Kidney glomerular epithelial cell (primary cell): ENCODE data around the gene ZFAND3.
"Not testable (repeated sequence)": the region's sequence is repeated elsewhere in the genome, so short reads cannot be mapped to it uniquely, and the experiment has no call there.

Experiments
- DNase-seq: peaks from one replicate; lab custom pipeline; 2025; lab: John Stamatoyannopoulos, UW

Gene ZFAND3

DNA sequence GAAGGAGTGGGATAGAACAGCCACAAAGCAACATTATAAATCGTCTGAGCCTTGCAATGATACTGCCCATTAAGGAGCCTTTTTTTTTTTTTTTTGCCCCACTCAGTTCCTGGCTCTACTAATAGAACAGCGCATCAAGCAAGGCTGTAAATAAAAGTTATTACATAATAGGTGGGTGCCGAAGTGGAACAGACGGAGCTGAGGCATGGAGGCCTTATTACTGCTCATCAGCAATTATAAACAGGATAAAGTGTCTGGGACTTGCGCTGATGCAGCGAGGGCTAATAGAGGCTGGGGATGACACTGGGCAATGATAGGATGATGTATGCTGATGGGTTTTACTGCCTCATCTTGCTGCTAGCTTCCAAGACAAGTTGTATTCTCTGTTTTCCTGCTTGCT is 272.1 kb downstream of the ZFAND3 start:
- DNase-seq, result no peak

DNA sequence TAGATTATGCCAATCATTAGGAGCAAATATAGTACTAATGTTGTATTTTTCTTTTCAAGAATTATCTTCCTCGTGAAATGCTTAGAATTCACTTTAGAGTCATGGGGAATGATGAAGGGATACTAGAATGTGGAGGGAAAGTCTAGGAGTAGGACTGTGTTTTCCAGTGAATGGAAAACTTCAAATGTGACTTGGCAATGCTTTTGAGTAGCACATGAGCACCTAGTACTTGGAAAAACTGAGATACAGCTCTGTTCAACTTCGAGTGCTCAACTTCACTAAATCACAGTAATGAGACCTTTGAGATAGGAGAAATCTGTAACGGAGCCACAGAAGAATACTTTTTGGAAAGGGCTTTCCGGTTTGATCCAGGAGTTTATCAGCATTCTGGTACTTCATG is 272.9 kb downstream of the ZFAND3 start:
- no peak for DNase-seq

- DNase-seq, result no peak
Observed at GRCh38 chr6:38092964-38093363, 273.4 kb downstream of the ZFAND3 start.

GRCh38 chr6:38095054-38095453 is 275.5 kb downstream of the ZFAND3 start:
- DNase-seq, result no peak

GRCh38 chr6:38099221-38099620 is 279.7 kb downstream of the ZFAND3 start:
- DNase-seq, result no peak

DNA sequence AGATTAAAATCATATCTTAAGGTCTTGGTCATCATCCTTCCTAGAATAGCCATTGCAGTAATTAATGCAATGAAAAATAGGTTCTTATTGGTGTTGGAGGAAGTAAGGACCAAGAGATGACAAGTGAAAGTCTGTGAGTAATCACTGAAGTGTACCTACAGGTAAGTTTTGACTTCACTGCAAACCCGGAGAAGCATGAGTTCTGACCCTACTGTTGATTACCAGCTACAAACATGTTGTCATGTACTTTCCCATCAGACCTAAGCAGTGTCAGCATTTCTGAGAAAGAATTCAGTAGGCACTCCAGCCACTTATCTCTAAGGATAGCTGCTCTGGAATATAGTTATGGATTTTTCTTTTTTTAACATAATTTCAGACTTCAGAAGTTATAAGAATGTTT is 280.9 kb downstream of the ZFAND3 start:
- no peak for DNase-seq

GRCh38 chr6:38103921-38104320 is 284.4 kb downstream of the ZFAND3 start:
- no peak for DNase-seq

DNA sequence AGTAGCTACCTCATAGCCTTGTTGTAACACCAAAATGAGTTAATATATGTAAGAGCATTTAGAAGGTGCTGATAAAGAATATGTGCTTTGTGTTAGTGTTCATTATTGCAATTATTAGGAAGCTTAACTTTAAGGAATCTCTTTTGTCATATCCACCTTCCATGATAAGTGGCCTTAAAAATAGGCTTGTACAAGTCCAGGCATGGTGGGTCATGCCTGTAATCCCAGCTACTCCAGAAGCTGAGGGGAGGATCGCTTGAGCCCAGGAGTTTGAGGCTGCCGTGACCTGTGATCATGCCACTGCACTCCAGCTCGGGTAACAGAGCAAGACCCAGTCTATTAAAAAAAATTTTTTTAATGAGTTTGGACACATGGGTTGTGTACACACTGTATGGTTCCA is 285.5 kb downstream of the ZFAND3 start:
- no peak for DNase-seq

DNA sequence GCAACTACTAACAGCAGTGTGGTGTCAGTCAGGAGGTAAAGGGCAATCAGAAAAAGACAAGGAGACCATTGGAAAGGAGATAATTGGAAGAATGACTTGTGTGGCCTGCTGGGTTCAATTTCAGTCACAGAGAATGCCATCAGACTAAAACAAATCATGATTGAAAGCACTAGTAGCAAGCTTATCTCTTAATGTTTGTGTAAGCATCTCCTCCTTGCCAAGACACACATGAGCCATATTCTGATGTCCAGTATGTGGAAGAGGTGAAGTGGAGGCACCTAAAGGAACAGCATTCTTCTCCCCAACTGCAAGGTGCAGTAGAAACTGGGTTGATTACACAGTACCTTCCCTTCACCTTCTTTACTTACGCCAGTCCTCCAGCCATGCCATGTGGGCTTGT is 287.5 kb downstream of the ZFAND3 start:
- no peak for DNase-seq

- no peak for DNase-seq
Observed at GRCh38 chr6:38110481-38110971, 291.0 kb downstream of the ZFAND3 start.

DNA sequence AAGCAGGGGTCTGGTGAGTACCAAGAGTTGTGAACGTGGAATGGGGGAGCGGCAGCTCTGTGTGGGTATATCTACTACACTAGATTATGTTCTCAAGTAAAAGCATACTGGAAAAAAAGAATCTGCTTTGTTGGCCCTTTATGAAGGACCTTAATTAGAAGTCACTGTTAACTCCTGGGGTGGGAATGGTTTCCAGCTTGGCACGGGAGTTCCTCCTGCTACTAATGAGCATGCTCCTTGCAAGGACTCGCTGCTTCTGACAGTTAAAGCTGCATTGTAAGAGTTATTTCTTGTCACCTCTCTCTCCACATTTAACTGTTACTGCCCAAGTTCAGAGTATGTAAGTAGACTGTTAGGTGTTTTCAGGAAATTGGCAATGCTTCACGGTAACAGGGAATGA is 292.7 kb downstream of the ZFAND3 start:
- DNase-seq, result no peak

- DNase-seq, result no peak
Observed at GRCh38 chr6:38113825-38114576, 294.5 kb downstream of the ZFAND3 start.

- DNase-seq, result no peak
Observed at GRCh38 chr6:38114976-38115625, 295.6 kb downstream of the ZFAND3 start.

DNA sequence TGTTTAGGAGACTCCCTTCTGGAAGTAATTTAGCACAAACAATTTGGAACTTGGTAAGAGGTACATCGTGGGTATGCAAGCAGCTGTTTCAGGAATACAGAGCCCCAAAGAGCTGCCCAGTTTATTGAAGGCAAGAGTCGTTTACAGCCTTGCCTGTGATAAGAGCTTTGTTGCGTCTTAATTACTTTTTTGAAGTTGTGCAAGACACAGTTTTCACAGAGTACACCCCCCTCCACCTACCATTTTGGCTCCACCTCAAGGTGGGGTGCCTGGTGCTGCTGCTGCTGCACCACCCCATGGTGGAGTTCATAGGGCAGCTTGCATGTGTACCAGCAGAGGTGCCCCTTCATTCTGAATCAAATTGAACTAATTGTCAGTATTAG is 296.1 kb downstream of the ZFAND3 start:
- DNase-seq, result no peak

GRCh38 chr6:38116248-38116647 is 296.7 kb downstream of the ZFAND3 start:
- no peak for DNase-seq

GRCh38 chr6:38117281-38117680 is 297.8 kb downstream of the ZFAND3 start:
- DNase-seq, result no peak

- no peak for DNase-seq
Observed at GRCh38 chr6:38118791-38119365, 299.4 kb downstream of the ZFAND3 start.

- no peak for DNase-seq
Observed at GRCh38 chr6:38119516-38119915, 300.0 kb downstream of the ZFAND3 start.

- DNase-seq, result not testable (repeated sequence)
Observed at GRCh38 chr6:38124224-38124926, 304.8 kb downstream of the ZFAND3 start.

DNA sequence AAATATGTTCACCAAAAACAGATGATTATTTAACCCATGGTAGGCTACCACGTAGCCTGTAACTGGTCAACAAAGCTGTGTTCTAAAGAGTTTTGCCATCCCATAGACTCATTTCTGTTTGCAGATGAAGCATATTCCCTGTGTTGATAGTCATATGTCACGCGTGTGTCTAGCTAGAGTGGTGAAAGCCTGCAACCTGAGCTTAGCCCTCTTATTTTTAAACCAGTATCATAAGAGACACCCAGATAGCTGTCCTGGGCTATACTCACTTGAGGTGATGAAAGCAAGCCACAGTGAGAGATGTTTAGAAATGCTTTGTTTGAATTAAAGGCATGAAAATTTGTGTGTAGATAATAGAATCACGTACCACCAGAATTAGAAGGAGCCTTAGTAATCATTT is 307.8 kb downstream of the ZFAND3 start:
- no peak for DNase-seq

DNA sequence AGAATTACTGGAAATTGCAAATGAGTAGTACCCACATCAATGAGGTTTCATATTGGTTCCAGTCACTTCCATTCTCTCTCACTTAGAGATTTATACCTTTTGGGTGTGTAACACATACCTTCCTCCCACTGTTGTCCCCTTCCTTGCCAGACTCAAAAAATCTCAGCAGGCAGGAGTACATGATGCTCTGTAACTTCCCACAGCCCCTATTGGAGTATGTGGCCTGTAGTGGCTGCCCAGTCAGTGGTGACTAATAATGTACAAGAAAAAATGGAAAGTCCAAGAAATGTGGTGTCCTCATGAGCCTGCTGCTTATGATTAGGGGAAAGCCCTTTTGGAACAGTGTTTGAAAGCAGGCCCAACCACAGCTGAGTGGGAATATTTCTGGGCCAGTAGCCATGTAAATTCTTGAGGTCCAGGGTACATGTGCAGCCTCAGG is 312.0 kb downstream of the ZFAND3 start:
- peak; percentile 37 for DNase-seq

GRCh38 chr6:38133932-38134703 is 314.6 kb downstream of the ZFAND3 start:
- DNase-seq, result no peak
